Stimulated activated CD4-positive, alpha-beta T cell treated with anti-CD3 and anti-CD28 coated beads, Interleukin-12 subunit alpha, Interleukin-12 subunit beta, amount 100 ng/mL, for 4 hours (primary cell): ENCODE measurements around the gene TMEM109.

Source experiments
- DNase-seq: peaks from one replicate; pipeline ENCODE4 v3.0.0-alpha.2; 2020

The TMEM109 gene

DNA sequence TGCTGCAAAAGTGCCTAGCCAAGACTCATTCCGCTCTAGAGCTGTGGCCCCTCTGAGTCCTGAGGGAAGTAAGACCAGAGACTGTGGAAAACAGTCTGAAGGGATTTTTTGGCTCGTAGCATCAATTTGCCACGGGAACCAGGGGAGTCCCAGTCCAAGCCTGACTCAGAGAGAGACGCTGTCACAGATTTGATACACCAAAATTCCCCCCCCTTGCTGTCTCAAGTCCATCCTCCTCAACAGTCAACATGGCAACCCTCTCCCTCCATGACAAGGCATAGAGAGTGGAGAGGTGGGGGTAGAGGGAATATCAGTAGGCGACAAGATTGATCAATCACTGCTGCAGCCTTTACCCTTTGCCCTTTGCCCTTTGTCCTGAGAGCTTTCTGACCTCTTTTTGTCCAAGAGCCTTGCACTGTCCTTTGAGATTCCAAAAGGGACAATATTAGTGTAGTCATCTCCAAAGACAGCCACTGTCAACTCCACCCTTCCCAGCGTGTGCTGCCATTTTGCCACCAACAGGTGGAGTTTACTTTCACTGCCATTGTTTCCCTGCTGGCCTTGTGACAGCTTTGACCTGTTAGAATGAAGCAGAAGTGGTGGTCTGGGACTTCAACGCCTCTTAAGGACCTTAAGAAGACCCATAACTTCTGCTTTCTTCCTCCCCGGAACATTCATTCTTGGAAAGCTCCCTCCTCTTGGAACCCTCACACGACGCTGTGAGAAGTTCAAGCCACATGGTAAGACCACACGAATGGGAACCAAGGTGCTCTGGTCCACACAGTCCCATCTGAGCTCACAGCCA is 30.7 kb downstream of the TMEM109 start:
- DNase-seq: no peak

DNA sequence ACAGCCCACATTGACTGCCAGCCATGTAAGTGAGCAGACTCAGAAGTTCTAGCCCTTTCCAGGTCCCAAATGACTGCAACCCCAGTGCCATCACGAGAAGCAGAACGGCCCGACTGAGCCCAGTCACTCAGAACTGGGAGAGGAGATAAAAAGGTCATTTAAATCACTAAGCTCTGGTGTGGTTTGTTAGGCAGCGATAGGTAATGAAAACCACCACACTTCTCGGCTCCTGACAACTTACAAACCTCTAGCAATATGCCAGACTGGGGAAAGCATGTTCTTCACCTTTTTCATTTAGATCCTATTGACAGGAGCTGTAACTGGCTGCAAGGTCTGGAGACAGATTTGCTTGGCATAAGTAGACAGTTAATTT is 31.3 kb downstream of the TMEM109 start:
- no peak for DNase-seq

DNA sequence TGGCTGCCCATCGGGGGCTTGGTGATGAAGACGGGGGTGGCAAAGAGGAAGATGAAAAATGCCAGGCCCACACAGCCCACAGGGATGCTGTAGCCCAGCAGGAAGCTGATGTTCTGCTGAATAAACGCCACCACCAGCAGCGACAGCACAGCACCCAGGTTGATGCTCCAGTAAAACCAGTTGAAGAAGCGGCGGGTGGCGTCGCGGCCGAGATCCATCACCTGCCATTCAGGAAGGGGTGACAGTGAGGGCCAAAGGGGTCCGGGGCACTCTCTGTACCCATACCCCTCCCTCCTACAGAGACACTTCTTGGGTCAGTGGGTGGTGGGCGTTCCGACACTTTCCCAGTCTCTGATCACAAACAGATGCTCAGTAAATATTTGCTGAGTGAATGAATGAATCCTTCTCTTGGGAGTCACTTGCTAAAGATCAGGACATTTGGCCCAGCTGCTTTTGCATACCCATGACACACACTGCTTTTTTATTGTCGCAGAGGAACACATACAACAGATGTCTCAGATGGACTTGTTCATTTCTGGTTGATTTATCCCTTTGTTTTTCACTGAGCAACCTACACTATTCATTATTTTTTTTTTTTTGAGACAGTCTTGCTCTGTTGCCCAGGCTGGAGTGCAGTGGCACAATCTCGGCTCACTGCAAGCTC is 32.8 kb downstream of the TMEM109 start:
- no peak for DNase-seq

DNA sequence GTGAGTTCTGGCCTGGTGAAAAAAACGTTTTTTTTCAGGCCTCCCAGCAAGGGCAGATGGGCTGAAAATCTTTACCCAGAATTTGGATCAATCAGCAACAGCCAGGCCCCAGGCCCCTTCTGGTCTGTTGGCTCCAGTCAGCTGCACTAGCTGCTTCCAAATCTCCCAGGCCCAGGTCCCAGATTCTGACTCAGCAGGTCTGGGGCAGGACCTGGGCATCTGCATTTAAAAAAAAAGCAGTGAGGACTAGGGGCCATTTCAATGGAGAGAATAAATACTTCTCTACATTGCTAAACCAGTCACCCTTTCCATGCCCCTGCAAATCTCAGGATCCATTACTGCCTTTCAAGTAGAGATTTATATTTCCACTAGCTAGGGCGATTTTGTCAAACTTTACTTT is 33.7 kb downstream of the TMEM109 start:
- DNase-seq: no peak

DNA sequence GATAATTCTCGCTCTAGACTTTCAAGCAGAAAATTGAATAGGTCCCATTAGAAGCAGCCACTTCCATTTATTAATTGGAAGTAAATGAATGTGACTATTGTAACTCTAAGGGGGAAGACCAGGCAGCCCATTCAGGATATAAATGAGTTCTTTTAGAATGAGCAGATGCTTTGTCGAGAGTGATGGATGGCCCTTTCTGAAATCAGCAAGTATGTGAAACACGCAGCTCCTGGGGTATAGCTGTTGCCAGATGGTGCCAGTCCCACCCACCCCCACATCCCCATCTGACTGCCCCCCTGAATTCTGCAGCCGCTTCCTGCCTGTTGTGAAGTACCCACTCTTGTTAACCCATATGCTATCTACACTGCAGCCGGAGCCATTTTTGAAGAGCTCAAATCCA is 34.3 kb downstream of the TMEM109 start:
- DNase-seq: no peak

DNA sequence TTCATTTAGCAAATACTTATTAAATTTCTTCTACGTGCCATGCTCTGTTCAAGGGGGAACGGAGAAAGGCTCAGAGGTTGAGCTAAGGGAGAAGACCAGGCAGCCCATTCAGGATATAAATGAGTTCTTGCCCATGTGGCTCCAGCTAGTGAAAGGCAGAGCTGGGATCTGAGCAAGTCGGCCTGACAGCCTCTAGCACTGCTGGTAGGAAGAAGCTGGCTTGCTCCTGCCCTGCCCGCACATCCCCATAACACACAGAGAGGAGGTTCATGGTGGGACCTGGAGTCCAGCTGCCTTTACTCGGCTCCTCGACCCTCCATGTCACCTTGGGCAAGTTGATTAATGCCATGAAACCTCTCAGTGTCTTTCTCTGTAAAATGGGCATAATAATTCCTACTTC is 36.1 kb downstream of the TMEM109 start:
- no peak for DNase-seq

DNA sequence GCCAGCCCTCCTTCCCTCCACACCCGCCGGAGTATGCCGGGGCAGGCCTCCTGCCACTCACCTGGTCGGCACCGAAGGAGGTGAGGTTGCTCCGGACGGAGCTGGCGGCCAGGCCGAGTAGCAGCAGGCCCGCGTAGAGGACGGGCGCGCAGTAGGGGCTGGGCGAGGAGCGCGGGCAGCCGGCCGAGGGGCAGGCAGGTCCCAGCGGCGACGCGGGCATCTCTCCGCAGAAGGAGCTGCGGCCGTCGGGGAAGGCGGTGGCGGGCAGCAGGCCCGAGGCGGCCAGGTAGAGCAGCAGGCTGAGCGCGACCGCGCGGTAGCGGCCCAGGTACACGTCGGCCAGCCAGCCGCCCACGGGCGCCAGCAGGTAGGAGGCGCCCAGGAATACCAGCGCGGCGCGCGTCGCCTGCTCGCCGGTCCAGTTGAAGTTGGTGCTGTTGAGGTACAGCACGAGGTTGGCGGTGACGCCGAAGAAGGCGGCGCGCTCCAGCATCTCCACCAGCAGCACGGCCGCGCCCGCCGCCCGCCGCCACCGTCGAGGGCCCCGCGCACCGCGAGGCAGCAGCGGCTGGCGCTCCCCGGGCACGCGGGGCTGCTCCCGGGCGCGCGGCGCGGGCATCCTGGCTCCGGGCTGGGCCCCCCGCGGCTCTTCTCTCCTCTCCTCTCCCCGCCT is 37.1 kb downstream of the TMEM109 start:
- peak; percentile 31 for DNase-seq

DNA sequence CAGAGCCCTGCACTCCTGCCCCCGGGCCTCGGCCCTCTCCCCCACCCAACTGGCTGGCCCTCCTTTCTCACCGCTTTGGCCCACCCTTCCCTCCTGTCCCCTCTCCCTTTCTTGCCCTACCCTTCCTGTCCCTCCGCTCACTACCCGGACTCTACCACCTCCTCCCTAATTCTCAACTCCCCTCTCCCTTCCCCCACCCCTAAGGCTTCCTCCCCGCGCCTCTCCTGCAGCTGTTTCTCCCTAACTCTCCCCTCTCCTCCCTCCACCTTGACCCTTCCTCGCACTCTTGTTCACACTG is 37.6 kb downstream of the TMEM109 start:
- no peak for DNase-seq

DNA sequence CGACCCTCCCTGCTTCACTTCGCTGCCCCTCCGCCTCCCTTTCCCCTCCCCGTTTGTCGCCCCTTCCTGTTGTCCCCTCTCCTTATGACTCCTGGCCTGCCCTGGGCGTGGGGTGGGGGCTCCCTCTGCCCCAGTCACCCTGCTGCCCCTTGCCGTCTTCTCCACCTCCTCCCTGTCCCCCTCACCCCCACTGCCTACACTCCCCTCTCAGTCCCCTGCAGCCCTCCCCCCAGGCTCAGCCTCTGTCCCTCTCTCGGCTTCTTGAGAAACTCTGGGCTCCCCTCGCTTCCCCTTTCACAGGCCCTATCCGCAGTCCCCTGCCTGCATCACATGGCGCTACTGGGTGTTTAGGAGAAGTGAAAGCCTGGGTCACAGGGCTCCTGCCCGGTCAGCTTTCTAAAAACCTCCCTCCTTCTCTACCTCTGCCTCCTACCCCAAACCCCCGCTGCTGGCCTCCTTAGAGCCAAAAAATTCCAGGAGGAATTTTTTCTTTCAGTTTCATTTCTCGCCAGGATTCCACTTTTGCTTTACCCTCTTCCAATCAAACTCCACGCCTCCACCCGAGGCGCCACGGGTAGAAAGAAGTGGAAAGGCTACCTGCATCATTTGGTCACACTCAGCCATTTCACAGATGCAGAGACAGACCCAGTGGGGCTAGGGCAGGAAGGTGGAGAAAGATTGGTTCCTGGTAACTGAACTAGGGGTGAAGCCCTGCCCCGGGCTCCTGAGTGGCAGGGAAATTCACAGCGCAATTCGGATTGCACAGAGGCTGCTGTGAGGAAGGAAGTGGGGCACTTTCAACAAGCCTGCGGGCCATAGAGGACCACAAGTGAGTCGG is 38.2 kb downstream of the TMEM109 start, which contains the start of gene SLC15A3:
Gene SLC15A3, minus strand, starts transcription at position 273 of the 838 bp plus-strand sequence. CDS start 625 bp downstream, outside the sequence.
- peak; percentile 16 for DNase-seq

DNA sequence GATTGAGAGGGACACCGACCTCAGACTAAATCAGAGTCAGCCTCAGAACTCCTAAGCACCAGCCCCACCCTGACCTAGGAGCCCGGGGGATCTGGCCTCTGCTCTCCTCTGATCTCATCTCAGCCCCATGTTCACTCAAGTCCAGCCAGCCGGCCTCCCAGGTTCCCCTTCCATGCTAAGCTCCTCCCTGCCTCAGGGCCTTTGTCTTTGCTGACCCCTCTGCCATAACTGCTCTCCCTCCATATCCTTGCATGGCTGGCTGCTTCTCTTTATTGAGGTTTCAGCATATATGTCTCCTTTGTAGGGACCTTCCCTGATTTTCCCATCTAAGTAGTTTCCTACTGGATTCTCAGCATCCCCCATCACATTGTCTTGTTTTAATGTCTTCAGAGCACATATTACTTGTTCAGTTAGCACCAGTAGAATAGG is 38.8 kb downstream of the TMEM109 start:
- DNase-seq: no peak

DNA sequence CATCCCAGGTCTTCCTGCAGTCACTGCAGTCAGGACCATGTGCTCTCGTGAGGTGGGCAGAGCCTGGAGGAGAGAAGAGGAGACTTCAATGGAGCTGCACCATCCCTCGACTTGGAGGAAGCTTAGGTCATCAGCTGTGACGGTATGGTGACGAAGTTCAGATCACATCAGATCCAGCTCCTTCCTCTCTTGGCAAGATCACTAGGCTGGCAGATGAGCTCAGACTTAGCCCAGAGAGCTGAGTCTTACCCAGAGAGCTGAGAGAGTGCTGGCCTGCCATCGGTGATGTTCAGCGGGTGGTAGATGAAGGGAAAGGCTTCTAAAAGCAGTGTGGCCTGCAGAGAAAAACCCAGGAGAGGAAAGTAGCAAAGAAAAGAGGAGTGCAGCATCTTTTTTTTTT is 39.8 kb downstream of the TMEM109 start:
- no peak for DNase-seq

DNA sequence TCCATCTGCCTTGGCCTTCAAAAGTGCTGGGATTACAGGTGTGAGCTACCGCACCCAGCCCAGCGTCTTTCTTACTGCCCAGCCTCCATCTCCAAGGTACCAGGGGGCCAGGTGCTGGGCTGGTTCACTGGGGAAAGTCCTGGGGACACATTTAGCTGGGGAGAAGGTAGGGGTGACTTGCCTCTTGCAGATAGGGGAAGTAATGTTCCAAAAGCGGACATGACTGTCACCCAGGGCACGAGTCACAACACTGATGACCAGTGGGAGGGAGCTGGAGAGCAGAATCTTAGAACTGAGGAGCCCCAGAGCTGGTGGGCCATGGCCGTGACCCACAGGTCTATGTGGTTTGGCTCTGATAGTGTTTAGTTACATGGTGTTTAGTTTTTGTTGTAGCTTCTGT is 40.5 kb downstream of the TMEM109 start:
- no peak for DNase-seq

DNA sequence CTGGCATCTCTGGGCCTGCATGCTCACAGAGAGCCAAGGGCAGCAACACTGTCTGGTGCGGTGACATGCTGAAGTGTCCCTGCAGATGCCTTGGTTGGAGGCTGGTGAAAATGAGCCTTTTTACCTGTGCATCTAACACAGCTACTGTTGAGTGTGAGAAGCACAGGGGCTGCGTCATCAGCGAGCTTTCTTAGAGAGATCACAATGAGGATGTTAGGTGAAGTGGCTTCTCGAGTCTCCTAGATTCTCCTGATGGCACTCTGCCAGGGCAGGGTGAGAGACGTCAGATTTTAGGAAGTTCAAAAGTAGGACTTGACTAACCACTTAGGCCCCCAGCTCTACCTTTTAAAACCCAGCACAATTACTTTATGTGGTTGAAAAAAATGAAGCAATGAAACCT is 41.6 kb downstream of the TMEM109 start:
- no peak for DNase-seq

DNA sequence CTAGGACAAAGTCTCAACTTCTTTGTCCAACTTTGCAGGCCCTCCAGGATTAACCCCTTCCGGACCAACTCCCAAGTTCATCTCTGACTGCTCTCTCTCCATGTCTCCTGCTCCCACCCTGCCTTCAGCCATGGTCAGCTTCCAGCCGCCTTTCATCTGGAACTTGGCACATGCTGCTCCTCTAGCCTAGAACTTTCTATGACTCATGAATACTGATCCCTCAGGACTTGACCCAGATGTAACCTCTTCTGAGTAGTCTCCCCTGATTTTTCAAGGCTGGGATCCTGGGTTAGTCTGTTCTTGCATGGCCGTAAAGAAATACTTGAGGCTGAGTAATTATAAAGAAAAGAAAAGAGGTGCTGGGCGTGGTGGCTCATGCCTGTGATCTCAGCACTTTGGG is 43.2 kb downstream of the TMEM109 start:
- no peak for DNase-seq

DNA sequence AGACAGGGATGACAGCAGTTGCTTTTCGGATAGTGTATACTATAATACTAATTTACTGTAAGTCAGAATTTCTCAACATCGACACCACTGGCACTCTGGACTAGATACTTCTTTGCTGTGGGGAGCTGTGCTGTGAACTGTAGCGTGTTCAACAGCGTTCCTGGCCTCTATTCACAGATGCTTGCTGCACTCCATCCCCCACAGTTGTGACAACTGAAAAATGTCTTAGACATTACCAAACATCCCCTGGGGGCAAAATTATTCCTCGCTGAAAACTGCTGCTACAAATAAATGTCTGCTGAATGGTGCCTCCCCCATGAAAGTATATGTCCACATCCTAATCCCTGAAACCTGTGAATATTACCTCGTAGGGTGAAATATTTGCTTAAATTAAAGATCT is 45.5 kb downstream of the TMEM109 start:
- DNase-seq: no peak

DNA sequence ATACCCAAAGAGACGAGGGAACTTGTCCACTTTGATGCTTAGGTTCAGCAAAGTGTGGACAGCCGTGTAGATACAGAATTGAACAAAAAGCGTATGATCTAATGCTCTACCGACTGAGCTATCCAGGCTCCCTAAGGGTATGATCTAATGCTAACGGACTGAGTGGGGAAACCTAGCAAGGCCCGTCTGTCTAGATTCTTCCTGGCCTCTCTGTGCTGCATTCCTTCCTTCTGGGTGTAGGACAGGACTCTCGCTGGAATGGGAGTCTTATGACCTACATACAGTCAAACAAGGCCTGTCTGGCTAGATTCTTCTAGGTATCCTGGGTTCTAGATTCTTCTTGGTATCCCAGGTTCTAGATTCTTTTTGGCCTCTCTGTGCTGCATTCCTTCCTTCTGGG is 46.4 kb downstream of the TMEM109 start:
- no peak for DNase-seq

DNA sequence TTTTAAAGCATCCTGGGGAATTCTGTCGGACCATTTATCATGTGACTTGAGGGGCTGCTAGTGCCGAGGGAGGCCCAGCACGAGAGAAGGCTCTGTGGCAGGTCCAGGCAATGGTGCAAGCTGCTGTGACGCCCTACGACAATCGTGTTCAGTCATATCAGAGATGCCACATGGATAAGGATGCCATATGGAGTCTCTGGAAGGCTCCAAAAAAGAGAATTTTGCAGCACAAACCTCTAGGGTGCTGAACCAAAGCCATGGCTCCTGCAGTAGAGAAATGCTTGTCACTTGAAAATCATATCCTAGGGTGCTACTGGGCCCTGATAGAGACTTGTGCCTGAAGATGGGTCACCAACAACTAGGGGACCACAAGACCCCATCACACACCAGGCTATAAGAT is 50.8 kb downstream of the TMEM109 start:
- DNase-seq: no peak

DNA sequence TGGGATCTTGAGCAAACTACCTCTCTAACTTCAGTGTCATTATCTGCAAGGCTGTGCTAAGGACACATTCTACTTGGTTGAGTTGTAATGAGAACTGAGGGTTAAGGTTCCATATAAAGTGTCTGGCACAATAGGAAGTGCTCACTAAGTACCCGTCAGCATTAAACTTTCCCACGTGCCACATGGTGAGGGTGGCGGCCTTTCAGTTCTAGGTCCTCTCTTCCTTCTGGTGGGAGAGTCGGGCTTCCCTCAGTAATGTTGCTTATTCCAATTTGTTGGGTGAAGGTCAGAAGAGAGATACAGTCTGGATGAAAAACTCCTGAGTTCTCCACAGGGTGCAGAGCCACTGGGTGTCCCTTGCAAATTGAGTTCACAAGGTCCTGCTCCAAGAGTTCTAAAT is 52.9 kb downstream of the TMEM109 start:
- no peak for DNase-seq

DNA sequence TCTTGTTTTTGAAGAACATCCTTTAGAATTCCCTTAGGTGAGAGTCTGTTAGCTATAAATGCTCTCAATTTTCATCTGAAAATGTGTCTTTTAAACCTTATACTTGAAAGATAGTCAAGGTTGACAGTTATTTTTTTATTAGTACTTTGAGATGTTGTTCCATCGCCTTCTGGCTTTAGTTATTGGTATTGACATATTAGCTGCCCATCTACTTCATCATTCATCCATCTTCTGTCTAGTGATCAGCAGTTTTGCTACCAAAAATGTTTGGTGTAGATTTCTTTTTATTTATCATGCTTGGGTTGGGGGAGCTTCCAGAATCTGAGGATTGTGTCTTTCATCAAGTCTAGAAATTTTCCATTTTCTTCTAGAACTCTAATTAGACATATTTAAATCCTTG is 54.3 kb downstream of the TMEM109 start:
- DNase-seq: no peak

DNA sequence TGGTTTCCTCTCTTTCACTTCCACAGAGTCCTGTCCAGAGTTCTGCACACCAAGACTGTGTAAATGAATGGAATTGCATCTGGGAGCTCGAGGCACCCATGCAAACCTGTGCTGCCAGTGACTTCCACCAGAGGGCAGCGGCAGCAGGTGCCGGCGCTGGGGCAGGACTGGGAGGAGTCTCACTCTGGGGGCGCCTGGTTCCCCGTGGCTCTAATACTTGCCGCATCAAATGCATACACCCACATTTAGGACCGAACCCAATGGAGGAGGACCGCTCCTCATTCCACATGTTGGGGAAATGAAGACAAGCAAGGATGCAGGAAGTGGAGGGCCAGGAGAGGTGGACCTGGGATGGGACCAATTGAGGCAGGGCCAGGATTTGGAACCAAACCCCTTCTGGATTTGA is 56.4 kb downstream of the TMEM109 start:
- peak; percentile 82 for DNase-seq

DNA sequence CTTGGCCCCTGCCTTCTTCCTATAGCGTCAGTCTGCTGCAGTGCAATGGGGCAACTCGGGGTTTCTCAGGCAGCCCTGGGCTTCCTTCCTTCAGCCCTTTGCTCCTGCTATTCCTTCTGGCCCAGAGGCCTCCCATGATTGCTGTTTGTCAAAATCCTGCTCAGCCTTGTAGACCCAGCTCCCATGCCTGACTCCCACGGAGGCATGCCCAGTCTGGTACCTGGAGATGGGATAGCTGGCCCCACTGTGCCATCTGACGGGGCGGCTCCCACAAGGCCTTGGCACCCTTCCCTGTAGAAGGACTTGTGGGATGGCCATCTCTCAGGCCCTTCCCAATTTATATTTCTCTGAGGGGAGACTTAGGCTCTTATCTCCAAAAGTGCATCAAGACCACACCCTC is 56.9 kb downstream of the TMEM109 start:
- no peak for DNase-seq

DNA sequence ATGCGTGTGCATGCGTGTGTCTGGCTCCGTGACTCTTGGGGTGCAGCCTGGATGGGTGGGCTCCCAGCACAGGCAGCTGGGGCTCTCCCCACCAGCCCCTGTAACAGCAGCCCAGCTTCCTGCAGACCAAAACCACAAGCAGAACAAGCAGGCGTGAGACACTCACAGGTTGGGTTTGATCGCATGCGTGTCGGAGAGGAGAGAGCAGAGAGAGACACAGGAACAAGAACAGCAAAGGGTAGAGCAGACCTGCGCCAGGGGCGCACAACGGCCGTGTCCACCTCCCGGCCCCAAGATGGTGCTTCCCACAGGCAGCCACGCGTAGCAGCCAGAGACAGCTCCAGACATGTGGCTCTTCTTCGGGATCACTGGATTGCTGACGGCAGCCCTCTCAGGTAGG is 57.6 kb downstream of the TMEM109 start, which contains the start of gene CD6:
Gene CD6, plus strand, starts transcription at position 161 of the 400 bp plus-strand sequence. Its CDS starts 186 bp downstream, at position 347.
- peak; percentile 61 for DNase-seq
